ENCODE results near the gene TK2. TPM values are rescaled to one million over a fixed set of nuclear protein-coding genes. Genes with fewer than 3 reads are reported as not detected.
"Not testable (repeated sequence)": the region's sequence is repeated elsewhere in the genome, so short reads cannot be mapped to it uniquely, and the experiment has no call there.

TK2 gene
- total RNA-seq, 2 experiments from 2014 or later: 5.4 to 5.8 TPM

GRCh38 chr16:66569827-66570405, 20.0 kb upstream of the TK2 start:
- ChIA-PET POLR2A (no interaction called here), CTCF (interaction anchor here (0.7 to 1.8 kb wide), 6 partner anchors 19 to 85 kb away, joined by 3 to 5 read pairs (median 3); no protein-coding TSS in a partner anchor)
- H3K9me3 Mint-ChIP-seq: peaks cover 2% of the 10 kb centered on the region
- H3K4me3 Mint-ChIP-seq: no peak overlapping the region
- no peaks in the 10 kb centered on the region for H3K27me3 Mint-ChIP-seq
- H3K36me3 Mint-ChIP-seq: peaks cover 26% of the 10 kb centered on the region
- no peak for DNase-seq
- peaks cover 16% of the 10 kb centered on the region for H3K4me1 Mint-ChIP-seq (ENCODE audit: low read depth)
- intact Hi-C loops (cut with micrococcal nuclease): no loop called here
- H3K27ac Mint-ChIP-seq: no peak overlapping the region

DNA sequence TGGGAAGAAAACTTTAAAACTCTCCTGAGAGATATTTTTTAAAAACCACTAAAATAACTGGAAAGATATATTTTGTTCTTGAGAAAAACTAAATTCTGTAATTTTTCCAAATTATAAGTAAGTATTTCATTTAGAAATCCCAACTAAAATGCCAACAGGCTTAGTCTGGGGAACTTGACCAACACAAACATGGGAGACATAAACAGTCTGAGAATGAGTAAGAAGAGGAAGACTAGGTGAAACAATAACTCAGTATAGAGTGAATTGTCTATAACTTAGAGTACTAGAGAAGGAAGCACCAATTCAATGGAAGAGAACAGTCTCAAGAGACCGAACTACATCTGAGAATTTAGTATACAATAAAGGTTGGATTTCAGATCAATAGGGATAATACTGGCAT, 19.2 kb upstream of the TK2 start:
- POLR2A ChIA-PET: interaction anchor here (0.6 kb wide), 2 partner anchors 16 to 255 kb away, joined by 3 to 4 read pairs; no protein-coding TSS in a partner anchor
- peaks cover 29% of the 10 kb centered on the region for H3K36me3 Mint-ChIP-seq

DNA sequence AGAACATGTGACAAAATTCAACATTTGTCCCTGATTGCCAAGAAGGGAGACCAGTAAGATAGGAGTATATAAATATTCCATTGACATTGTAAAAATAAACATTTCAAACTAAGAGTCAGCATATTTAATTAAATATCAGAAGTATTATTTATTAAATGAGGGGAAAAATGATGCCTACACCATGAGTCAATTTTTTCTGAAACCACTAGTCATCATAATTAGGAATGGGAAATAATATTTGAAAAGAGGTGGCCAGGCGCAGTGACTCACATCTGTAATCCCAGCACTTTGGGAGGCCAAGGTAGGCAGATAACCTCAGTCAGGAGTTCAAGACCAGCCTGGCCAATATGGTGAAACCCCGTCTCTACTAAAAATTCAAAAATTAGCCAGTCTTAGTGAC, 18.4 kb upstream of the TK2 start:
- H3K27ac Mint-ChIP-seq: no peak overlapping the region
- H3K36me3 Mint-ChIP-seq: peaks cover 31% of the 10 kb centered on the region
- no peak for DNase-seq
- no peak overlapping the region for H3K4me3 Mint-ChIP-seq
- H3K9me3 Mint-ChIP-seq: peaks cover 2% of the 10 kb centered on the region
- ChIA-PET CTCF (interaction anchor here (1.3 kb wide), 1 partner anchor 40 kb away, joined by 4 read pairs; no protein-coding TSS in a partner anchor), POLR2A (no interaction called here)
- H3K27me3 Mint-ChIP-seq: no peaks in the 10 kb centered on the region
- intact Hi-C loops (cut with micrococcal nuclease): no loop called here
- H3K4me1 Mint-ChIP-seq (ENCODE audit: low read depth): peaks cover 27% of the 10 kb centered on the region

More for the DNA sequence above, 19.2 kb upstream of the TK2 start:
- Mint-ChIP-seq H3K9me3 (peaks cover 2% of the 10 kb centered on the region), H3K27ac (no peak overlapping the region), H3K27me3 (no peaks in the 10 kb centered on the region), H3K4me1 (ENCODE audit: low read depth) (peaks cover 20% of the 10 kb centered on the region), H3K4me3 (no peak overlapping the region)
- DNase-seq: no peak
- intact Hi-C loops (cut with micrococcal nuclease): no loop called here
- CTCF ChIA-PET: interaction anchor here (0.6 to 1.8 kb wide), 5 partner anchors 39 to 193 kb away, joined by 3 to 6 read pairs (median 5); no protein-coding TSS in a partner anchor

GRCh38 chr16:66567270-66567669, 17.3 kb upstream of the TK2 start:
- POLR2A ChIA-PET; DNase-seq; H3K9me3 Mint-ChIP-seq; CTCF ChIA-PET; intact Hi-C loops (cut with micrococcal nuclease); H3K4me3 Mint-ChIP-seq; H3K27ac Mint-ChIP-seq; H3K27me3 Mint-ChIP-seq: not testable (repeated sequence)
- peaks cover 35% of the 10 kb centered on the region for H3K36me3 Mint-ChIP-seq
- H3K4me1 Mint-ChIP-seq (ENCODE audit: low read depth): peaks cover 36% of the 10 kb centered on the region

GRCh38 chr16:66566051-66566901, 16.4 kb upstream of the TK2 start, which contains the start of gene CMTM1:
Gene CMTM1, plus strand, starts transcription at chr16:66566439. Its CDS starts 75 bp downstream, at chr16:66566514.
- no peaks in the 10 kb centered on the region for H3K27me3 Mint-ChIP-seq
- CTCF ChIA-PET: interaction anchor here (1.4 kb wide), 1 partner anchor 42 kb away, joined by 8 read pairs; no protein-coding TSS in a partner anchor
- H3K9me3 Mint-ChIP-seq: peaks cover 2% of the 10 kb centered on the region
- H3K4me3 Mint-ChIP-seq: no peak within 1 kb of the TSS
- peaks cover 43% of the 10 kb centered on the region for H3K4me1 Mint-ChIP-seq (ENCODE audit: low read depth)
- H3K27ac Mint-ChIP-seq: no peak within 1 kb of the TSS
- intact Hi-C loops (cut with micrococcal nuclease): no loop called here
- POLR2A ChIA-PET: no interaction called here
- peaks cover 40% of the 10 kb centered on the region for H3K36me3 Mint-ChIP-seq
- DNase-seq: no peak

DNA sequence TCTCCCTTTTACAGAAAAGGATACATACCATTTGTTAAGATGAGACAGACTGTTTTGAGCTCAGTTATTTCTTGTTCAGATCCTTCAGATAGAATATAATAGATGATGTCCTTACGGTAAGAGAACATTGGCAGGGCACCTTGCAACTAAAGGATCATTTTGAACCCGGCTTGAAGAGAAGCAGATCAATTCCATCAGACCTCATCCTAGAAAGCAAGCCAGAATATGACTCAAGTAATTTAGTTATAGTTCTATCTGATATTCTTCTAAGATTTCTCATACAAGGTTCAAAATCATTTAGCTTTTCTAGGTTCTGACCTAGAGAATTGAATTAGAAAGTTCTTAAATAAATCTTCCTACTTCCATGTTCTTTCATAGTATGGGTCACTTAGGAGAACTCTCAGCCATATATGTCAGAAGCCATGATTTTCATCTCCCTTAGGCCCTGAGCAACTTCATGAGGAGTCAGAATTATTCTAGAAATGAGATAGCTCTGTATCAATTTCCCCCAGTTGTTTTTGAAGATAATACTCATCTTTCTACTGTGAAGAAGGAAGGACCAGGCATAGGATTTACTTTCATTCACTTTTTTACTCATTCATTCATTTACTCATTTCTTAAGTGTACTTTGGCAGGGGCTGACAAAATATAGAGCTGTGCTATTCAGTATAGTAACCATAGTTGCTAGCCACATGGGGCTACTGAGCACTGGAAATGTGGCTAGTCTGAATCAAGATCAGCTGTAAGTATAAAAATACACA, 13.8 kb upstream of the TK2 start:
- peaks cover 54% of the 10 kb centered on the region for H3K36me3 Mint-ChIP-seq
- H3K4me1 Mint-ChIP-seq (ENCODE audit: low read depth): peaks cover 66% of the 10 kb centered on the region
- H3K4me3 Mint-ChIP-seq: no peak overlapping the region
- H3K27me3 Mint-ChIP-seq: no peaks in the 10 kb centered on the region
- H3K27ac Mint-ChIP-seq: peak overlapping the region; percentile 75
- POLR2A ChIA-PET: interaction anchor here (0.8 to 2.3 kb wide), 12 partner anchors 9 to 309 kb away, joined by 3 to 27 read pairs (median 4); partner anchors contain the start of genes CKLF, CMTM3 and TK2
- CTCF ChIA-PET: interaction anchor here (0.6 to 4.4 kb wide), 19 partner anchors 11 to 304 kb away, joined by 3 to 44 read pairs (median 4); partner anchors contain the start of genes CKLF and CMTM3
- peak; percentile 45 for DNase-seq
- H3K9me3 Mint-ChIP-seq: peaks cover 2% of the 10 kb centered on the region
- intact Hi-C loops (cut with micrococcal nuclease): loop anchor here (1.0 to 5.0 kb wide), 7 partner anchors 10 to 309 kb away; partner anchors contain the start of gene DYNC1LI2

DNA sequence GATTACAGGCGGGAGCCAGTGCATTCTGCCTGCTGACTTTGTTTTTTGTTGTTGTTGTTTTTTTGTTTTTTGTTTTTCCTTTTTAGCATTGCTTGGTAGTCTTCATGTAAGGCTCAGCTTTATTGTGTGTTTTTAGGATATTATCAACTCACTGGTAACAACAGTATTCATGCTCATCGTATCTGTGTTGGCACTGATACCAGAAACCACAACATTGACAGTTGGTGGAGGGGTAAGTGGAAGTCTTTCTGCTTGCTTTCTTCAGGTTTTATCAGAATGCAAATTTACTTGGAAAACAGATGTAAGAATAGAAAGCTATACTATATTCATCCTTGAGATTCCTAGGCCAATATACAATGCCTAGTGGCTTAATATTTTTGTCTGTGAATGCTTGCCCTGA, 13.1 kb upstream of the TK2 start:
- H3K36me3 Mint-ChIP-seq: peaks cover 58% of the 10 kb centered on the region
- no peak overlapping the region for H3K4me3 Mint-ChIP-seq
- intact Hi-C loops (cut with micrococcal nuclease): loop anchor here (1.0 to 5.0 kb wide), 3 partner anchors 26 to 309 kb away; partner anchors contain the start of gene DYNC1LI2
- H3K27ac Mint-ChIP-seq: no peak overlapping the region
- no peaks in the 10 kb centered on the region for H3K27me3 Mint-ChIP-seq
- peaks cover 73% of the 10 kb centered on the region for H3K4me1 Mint-ChIP-seq (ENCODE audit: low read depth)
- POLR2A ChIA-PET: interaction anchor here (1.0 to 2.3 kb wide), 8 partner anchors 10 to 155 kb away, joined by 4 to 27 read pairs (median 5); partner anchors contain the start of genes CKLF, CMTM3 and TK2
- no peak for DNase-seq
- peaks cover 2% of the 10 kb centered on the region for H3K9me3 Mint-ChIP-seq
- CTCF ChIA-PET: interaction anchor here (0.6 to 4.4 kb wide), 19 partner anchors 10 to 305 kb away, joined by 3 to 44 read pairs (median 4); partner anchors contain the start of genes CKLF and CMTM3

DNA sequence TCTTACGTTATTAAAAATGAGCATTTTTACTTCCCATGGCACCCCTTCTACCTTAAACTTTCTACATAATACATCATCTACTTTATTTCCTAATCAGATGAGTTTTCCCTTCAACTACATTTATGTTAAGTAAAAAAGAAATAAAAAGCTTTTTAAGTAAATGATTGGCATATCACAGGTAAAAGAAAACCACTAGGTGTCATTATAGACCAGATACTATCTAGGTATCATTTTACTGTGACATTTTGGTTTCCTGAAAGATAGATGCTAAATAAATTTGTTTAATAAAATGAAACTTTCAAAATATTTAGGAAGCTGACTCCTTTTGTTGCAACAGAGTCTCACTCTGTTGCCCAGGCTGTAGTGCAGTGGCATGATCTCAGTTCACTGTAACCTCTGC, 12.5 kb upstream of the TK2 start:
- POLR2A ChIA-PET: interaction anchor here (1.0 to 2.2 kb wide), 4 partner anchors 9 to 42 kb away, joined by 4 to 27 read pairs (median 14); partner anchors contain the start of genes CKLF and CMTM3
- Mint-ChIP-seq H3K9me3 (peaks cover 2% of the 10 kb centered on the region), H3K27me3 (no peaks in the 10 kb centered on the region), H3K4me1 (ENCODE audit: low read depth) (peaks cover 71% of the 10 kb centered on the region), H3K4me3 (no peak overlapping the region), H3K36me3 (peaks cover 57% of the 10 kb centered on the region), H3K27ac (no peak overlapping the region)
- no peak for DNase-seq
- intact Hi-C loops (cut with micrococcal nuclease): loop anchor here (5.0 kb wide), 2 partner anchors 190 to 310 kb away; partner anchors contain the start of gene DYNC1LI2
- CTCF ChIA-PET: interaction anchor here (0.6 to 4.4 kb wide), 18 partner anchors 10 to 306 kb away, joined by 3 to 44 read pairs (median 4); partner anchors contain the start of genes CKLF and CMTM3

- intact Hi-C loops (cut with micrococcal nuclease): loop anchor here (5.0 kb wide), 2 partner anchors 191 to 311 kb away; partner anchors contain the start of gene DYNC1LI2
- DNase-seq: no peak
- Mint-ChIP-seq H3K4me1 (ENCODE audit: low read depth) (peaks cover 69% of the 10 kb centered on the region), H3K36me3 (peaks cover 50% of the 10 kb centered on the region), H3K27ac (peak overlapping the region; percentile 20), H3K27me3 (no peaks in the 10 kb centered on the region), H3K9me3 (no peaks in the 10 kb centered on the region), H3K4me3 (no peak overlapping the region)
- POLR2A ChIA-PET: interaction anchor here (1.0 to 1.3 kb wide), 2 partner anchors 8 to 42 kb away, joined by 4 to 7 read pairs; partner anchors contain the start of genes CKLF and CMTM3
- CTCF ChIA-PET: interaction anchor here (1.0 to 4.4 kb wide), 13 partner anchors 9 to 307 kb away, joined by 3 to 44 read pairs (median 5); partner anchors contain the start of genes CKLF and CMTM3
Measured at GRCh38 chr16:66561381-66562080, 11.6 kb upstream of the TK2 start.

GRCh38 chr16:66560107-66560506, 10.2 kb upstream of the TK2 start:
- H3K9me3 Mint-ChIP-seq: no peaks in the 10 kb centered on the region
- ChIA-PET POLR2A (no interaction called here), CTCF (interaction anchor here (0.8 to 1.3 kb wide), 2 partner anchors 10 to 308 kb away, joined by 3 to 5 read pairs; partner anchors contain the start of gene TK2)
- peaks cover 79% of the 10 kb centered on the region for H3K4me1 Mint-ChIP-seq (ENCODE audit: low read depth)
- H3K27me3 Mint-ChIP-seq: no peaks in the 10 kb centered on the region
- H3K36me3 Mint-ChIP-seq: peaks cover 46% of the 10 kb centered on the region
- intact Hi-C loops (cut with micrococcal nuclease): loop anchor here (5.0 kb wide), 2 partner anchors 192 to 312 kb away; partner anchors contain the start of gene DYNC1LI2
- no peak overlapping the region for H3K27ac Mint-ChIP-seq
- no peak overlapping the region for H3K4me3 Mint-ChIP-seq
- DNase-seq: no peak

Data from activated CD4-positive, alpha-beta memory T cell treated with anti-CD3 and anti-CD28 coated beads for 36 hours (primary cell).